Ovary (tissue), 9 donors: ENCODE data around the gene FH. TPM values are rescaled to one million over a fixed set of nuclear protein-coding genes. Genes with fewer than 3 reads are reported as not detected.

Experiments used
- DNase-seq, 5 donors: peaks; one replicate each; pipeline ENCODE4 v3.0.0-alpha.2; 2019 to 2020
- H3K27ac ChIP-seq, 2 donors: fragments of 200-600 bp; one replicate each; pipeline versions ENCODE4 v1.5.1 to v1.8.0; 2019 to 2022
- H3K27me3 ChIP-seq: fragments of 200-600 bp; one replicate; pipeline ENCODE4 v1.8.0; 2022
- H3K36me3 ChIP-seq: fragments of 200-600 bp; sonication (generic); one replicate; pipeline ENCODE4 v1.5.1; 2019
- H3K4me1 ChIP-seq: one replicate; pipeline ENCODE4 v1.8.1; 2013; ENCODE audit warnings: mild to moderate bottlenecking, moderate library complexity; ENCODE audit not compliant: insufficient read depth
- H3K4me3 ChIP-seq: fragments of 200-600 bp; sonication (generic); one replicate; pipeline ENCODE4 v1.5.1; 2017
- H3K9me3 ChIP-seq, 2 donors: fragments of 200-600 bp in 1 of 2; sonication (generic) in 1 of 2; one replicate each; pipeline versions ENCODE4 v1.5.1 to v1.8.1; 2013 to 2019; ENCODE audit warnings: mild to moderate bottlenecking in 1 of 2, moderate library complexity in 1 of 2
- EP300 ChIP-seq: sonication (generic); formaldehyde crosslinking; IDR thresholded peaks from one replicate; pipeline ENCODE4 v1.6.1; 2017; ENCODE audit warnings: antibody characterized with exemption
- POLR2A ChIP-seq: fragments of 450-650 bp; IDR thresholded peaks from one replicate; pipeline ENCODE4 v1.6.1; 2017; ENCODE audit warnings: antibody characterized with exemption, mild to moderate bottlenecking, moderate library complexity
- WGBS, 3 donors: extraction: QIAGEN DNeasy Blood & Tissue Kit in 1 of 3; methylation state at CpG; one replicate each; pipeline versions ENCODE4 v1.1.5 to v1.1.7; 2013 to 2017; 5-methylcytosine and 5-hydroxymethylcytosine counted together
- intact Hi-C, 4 donors: fragments of 100-400 bp; cut with DNase I; formaldehyde crosslinking; loops; one replicate each; pipeline versions ENCODE4 v1.11.0 to v1.15.1; 2022 to 2023
- polyA plus RNA-seq, 2 donors: library from polyadenylated mRNA; stranded (reverse); fragments of 200-250 nt in 1 of 2; fragments of 350-450 nt in 1 of 2; fragmentation: Illumina TruSeq in 1 of 2; extraction: RNeasy Lipid Tissue Mini Kit (QIAGEN cat#74804) in 1 of 2; gene quantifications; one replicate each; pipeline ENCODE4 v1.2.3, GENCODE V29; 2013 to 2014
- total RNA-seq, 7 donors: library from RNA; depleted of rRNA in 2 of 7; stranded (reverse); fragments of >200 nt in 2 of 7; fragmentation: NEBNext Ultra II Directional in 3 of 7; extraction: Animal tissue kit (Norgen Biotek cat#: 25700) in 3 of 7; gene quantifications; one replicate each; pipeline versions ENCODE4 v1.1.0 to v1.2.4, GENCODE V29; 2016 to 2023
- TF ChIP-seq, protein P1 (sequence below), 3 donors: fragments of 450-650 bp in 2 of 3; fragments of 200-600 bp in 1 of 3; IDR thresholded peaks; one replicate each; pipeline versions ENCODE4 v1.5.1 to v1.8.0; 2016 to 2022; ENCODE audit warnings: antibody characterized with exemption in 3 of 3, mild to moderate bottlenecking in 1 of 3
- donor health status: DM: no; HTN: no; CAD: no; lungs with moderate emphysema.
- donor health status: DM: no; HTN: no; CAD: no.
- donor health status: Bipolar disorder and iron deficiency.
- donor health status: DM: yes; HTN: yes; CAD: no.
- donor health status: DM: no; HTN: no; CAD: no.
- donor health status: DM: yes; HTN: yes; CAD: no.

Gene FH
- total and polyA plus RNA-seq, 9 donors = 19.2 to 64.4 (median 40.5) TPM

- H3K4me3 ChIP-seq = no peak overlapping the region
- no peaks in the 10 kb centered on the region for H3K27me3 ChIP-seq
- no peak for DNase-seq
- intact Hi-C loops = no loop called here
- H3K36me3 ChIP-seq = no peaks in the 10 kb centered on the region
- H3K4me1 ChIP-seq = no peaks in the 10 kb centered on the region
- no peak overlapping the region for H3K27ac ChIP-seq
- no peaks in the 10 kb centered on the region for H3K9me3 ChIP-seq
- TF ChIP-seq, protein P1, sequence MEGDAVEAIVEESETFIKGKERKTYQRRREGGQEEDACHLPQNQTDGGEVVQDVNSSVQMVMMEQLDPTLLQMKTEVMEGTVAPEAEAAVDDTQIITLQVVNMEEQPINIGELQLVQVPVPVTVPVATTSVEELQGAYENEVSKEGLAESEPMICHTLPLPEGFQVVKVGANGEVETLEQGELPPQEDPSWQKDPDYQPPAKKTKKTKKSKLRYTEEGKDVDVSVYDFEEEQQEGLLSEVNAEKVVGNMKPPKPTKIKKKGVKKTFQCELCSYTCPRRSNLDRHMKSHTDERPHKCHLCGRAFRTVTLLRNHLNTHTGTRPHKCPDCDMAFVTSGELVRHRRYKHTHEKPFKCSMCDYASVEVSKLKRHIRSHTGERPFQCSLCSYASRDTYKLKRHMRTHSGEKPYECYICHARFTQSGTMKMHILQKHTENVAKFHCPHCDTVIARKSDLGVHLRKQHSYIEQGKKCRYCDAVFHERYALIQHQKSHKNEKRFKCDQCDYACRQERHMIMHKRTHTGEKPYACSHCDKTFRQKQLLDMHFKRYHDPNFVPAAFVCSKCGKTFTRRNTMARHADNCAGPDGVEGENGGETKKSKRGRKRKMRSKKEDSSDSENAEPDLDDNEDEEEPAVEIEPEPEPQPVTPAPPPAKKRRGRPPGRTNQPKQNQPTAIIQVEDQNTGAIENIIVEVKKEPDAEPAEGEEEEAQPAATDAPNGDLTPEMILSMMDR (IDR thresholded peaks at IDR 0.05) = no peak
- no peak for TF ChIP-seq POLR2A
- TF ChIP-seq EP300 = no peak
Measured at GRCh38 chr1:241457421-241457820, 62.1 kb downstream of the FH start.

- no peaks in the 10 kb centered on the region for H3K9me3 ChIP-seq
- H3K36me3 ChIP-seq = no peaks in the 10 kb centered on the region
- H3K27me3 ChIP-seq = no peaks in the 10 kb centered on the region
- TF ChIP-seq, protein P1 (IDR thresholded peaks at IDR 0.05) = no peak
- TF ChIP-seq POLR2A (no peak), EP300 (no peak)
- H3K4me3 ChIP-seq = no peak overlapping the region
- DNase-seq = no peak
- no peak overlapping the region for H3K27ac ChIP-seq
- no peaks in the 10 kb centered on the region for H3K4me1 ChIP-seq
- intact Hi-C loops = no loop called here
- 90 to 94% (median 93%) methylated on average over 1 of the region's 1 CpG for WGBS, 3 donors
Measured at GRCh38 chr1:241456743-241457142, 62.8 kb downstream of the FH start.

DNA sequence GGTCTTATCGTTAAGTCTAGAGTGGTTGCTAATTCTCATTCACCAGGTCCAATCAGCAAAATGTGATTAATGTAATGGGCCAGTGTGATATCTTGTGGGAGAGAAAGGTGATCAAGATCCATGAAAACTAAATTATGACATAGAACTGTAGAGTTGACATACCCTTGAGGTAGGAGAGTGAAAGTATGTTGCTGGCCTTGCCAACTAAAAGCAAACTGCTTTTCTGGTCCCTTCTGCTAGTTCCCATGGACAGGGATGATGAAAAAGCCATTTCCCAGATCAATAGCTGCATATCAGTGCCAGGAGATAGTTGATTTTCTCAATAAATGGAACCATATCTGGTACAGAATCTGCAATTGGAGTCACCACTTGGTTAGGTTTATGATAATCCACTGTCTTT is 65.8 kb downstream of the FH start:
- TF ChIP-seq EP300 = no peak
- TF ChIP-seq, protein P1 (IDR thresholded peaks at IDR 0.05) = no peak
- no peak for TF ChIP-seq POLR2A
- intact Hi-C loops = no loop called here
- H3K27me3 ChIP-seq = no peaks in the 10 kb centered on the region
- H3K4me3 ChIP-seq = no peak overlapping the region
- H3K4me1 ChIP-seq = no peaks in the 10 kb centered on the region
- H3K27ac ChIP-seq = no peak overlapping the region
- no peaks in the 10 kb centered on the region for H3K9me3 ChIP-seq
- no peaks in the 10 kb centered on the region for H3K36me3 ChIP-seq
- 77 to 82% (median 80%) methylated on average over 1 of the region's 1 CpG for WGBS, 3 donors
- DNase-seq = no peak

DNA sequence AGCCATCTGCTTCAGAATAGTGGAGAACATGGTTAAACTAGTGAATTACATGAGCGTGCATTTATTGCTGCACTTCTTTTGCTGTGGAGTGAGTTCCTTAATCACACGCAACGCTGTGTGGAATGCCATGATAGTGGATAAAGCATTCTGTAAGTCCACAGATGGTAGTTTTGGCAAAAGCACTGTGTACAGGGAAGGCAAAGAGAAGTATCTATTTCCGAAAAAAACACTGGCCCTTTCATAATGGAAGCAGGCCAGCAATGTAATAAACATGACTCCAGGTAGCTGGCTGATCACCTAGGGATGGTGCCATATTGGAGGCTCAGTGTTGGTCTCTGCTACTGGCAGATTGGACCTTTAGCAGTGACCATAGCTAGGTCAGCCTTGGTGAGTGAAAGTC is 67.6 kb downstream of the FH start:
- no peak overlapping the region for H3K27ac ChIP-seq
- H3K27me3 ChIP-seq = no peaks in the 10 kb centered on the region
- H3K9me3 ChIP-seq = no peaks in the 10 kb centered on the region
- H3K36me3 ChIP-seq = no peaks in the 10 kb centered on the region
- no peak overlapping the region for H3K4me3 ChIP-seq
- WGBS, 3 donors = 82 to 88% (median 83%) methylated on average over 4 of the region's 4 CpGs
- no peak for DNase-seq
- H3K4me1 ChIP-seq = no peaks in the 10 kb centered on the region
- no peak for TF ChIP-seq EP300
- TF ChIP-seq, protein P1 (IDR thresholded peaks at IDR 0.05) = no peak
- no peak for TF ChIP-seq POLR2A
- intact Hi-C loops = no loop called here

Other genes with a start within 250 kb of the FH start
- gene RGS7, start 162.6 kb downstream of the FH start, total RNA-seq = under 1 TPM in 6 of 7 donors, not detected in 1; 0.10 to 0.84 (median 0.37) TPM
- under 1 TPM; 0.27 to 1.00 TPM for gene RGS7, start 162.6 kb downstream of the FH start, polyA plus RNA-seq
- gene KMO, start 12.6 kb upstream of the FH start, total RNA-seq = 1 to 10 TPM in 1 of 7 donors, under 1 TPM in 5, not detected in 1; 0.12 to 2.0 (median 0.43) TPM
- under 1 TPM; 0.29 to 0.60 TPM for gene KMO, start 12.6 kb upstream of the FH start, polyA plus RNA-seq
- gene CHML, start 120.6 kb upstream of the FH start, total RNA-seq = 10 to 100 TPM in 5 of 7 donors, 1 to 10 TPM in 2; 5.5 to 25.1 (median 16.2) TPM
- gene CHML, start 120.6 kb upstream of the FH start, polyA plus RNA-seq = 1 to 10 TPM; 5.3 to 6.7 TPM
- 10 to 100 TPM in 2 of 7 donors, 1 to 10 TPM in 5; 5.3 to 30.3 (median 9.5) TPM for gene OPN3, start 120.6 kb upstream of the FH start, total RNA-seq
- gene OPN3, start 120.6 kb upstream of the FH start, polyA plus RNA-seq = 10 to 100 TPM in 1 of 2 donors, 1 to 10 TPM in 1; 6.0 to 19.1 TPM
- gene WDR64, start 132.5 kb upstream of the FH start, total RNA-seq = under 1 TPM in 5 of 7 donors, not detected in 2; 0.15 to 0.67 (median 0.41) TPM
- under 1 TPM; 0.10 to 0.22 TPM for gene WDR64, start 132.5 kb upstream of the FH start, polyA plus RNA-seq